GM19239 (cell line): ENCODE measurements around the gene SLC5A1.
A peak's percentile ranks its signal among the peaks of the same experiment; 100 is the strongest.

ENCODE experiments used
- DNase-seq: peaks from one replicate; pipeline ENCODE4 v3.0.0; 2011; ENCODE audit warnings: low spot score; ENCODE audit not compliant: insufficient read length
- FAIRE-seq: peaks from 2 replicates; lab custom pipeline; 2011; peaks lifted over from hg19 to GRCh38; lab: Jason Lieb, UNC

Gene SLC5A1

DNA sequence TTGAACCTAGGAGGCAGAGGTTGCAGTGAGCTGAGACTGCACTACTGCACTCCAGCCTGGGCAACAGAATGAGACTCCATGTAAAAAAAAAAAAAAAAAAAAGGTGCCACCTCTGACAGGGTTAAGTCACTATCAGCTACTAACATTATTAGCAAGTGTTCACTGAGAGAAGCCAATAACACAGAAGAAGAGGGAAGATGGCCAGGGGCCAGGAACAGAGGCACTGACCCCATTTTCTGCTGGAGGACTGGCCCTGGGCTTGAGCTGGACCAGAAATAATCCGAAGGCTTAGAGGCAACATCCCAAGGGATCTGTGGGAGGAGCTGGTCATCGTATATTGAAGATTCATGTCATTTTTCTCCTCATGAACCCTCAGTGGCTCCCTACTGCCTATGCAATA lies 5.0 kb downstream of the SLC5A1 start:
- FAIRE-seq (no peak), DNase-seq (no peak)

DNA sequence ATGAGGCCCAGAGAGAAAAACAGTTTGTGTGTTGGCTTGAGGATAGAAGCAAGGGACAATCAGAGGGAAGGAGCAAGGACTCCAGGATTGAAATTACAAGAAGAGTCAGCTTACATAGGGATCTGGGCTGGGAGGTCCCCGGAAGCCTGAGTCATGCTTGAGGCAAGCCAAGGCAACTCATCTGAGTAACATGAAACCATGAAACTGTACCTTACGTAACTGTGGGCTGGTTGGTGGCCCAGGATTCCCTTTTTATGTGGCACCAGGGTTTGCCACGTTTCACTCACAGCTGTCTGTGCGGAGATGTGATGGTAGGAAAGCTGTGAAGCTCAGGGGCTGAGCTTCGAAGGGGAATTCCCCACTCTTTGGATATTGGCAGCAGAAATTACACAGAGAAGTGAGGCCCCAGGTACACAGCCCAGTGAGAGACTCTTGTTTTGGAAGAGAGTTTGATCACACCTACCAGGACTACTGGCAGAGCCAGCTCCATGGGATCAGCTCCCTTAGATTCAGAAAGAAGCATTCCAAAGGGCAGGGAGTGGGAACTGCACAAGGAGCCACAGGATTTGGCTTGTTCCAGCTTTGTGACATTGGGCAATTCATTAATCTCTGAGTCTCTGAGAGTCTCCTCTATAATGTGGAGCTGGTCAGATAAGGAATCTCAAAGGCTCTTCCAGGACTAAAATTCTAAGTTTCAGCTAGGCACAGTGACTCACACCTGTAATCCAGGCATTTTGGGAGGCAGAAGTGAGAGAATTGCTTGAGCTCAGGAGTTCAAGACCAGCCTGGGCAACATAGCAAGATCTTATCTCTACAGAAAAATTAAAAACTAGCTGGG lies 7.8 kb downstream of the SLC5A1 start:
- DNase-seq (no peak), FAIRE-seq (no peak)

DNA sequence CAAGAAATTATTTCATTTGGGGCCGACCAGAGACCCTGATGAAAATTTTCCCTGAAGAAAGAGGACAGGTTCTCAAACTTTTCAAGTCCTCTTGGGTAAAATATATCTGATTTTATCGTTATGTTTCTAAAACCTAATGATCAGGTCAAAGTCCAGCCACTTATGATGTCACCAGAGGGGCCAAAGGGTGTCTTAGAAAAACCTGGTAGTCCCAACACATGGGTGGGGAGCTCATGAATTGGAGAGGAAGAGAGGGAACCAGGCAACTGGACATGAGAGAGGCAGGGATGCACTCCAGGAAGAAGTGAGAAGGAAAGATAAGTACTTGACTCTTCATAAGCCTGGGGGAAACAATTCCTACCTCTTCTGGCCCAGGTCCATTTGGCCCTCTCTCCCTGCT lies 9.2 kb downstream of the SLC5A1 start:
- DNase-seq (no peak), FAIRE-seq (no peak)

DNA sequence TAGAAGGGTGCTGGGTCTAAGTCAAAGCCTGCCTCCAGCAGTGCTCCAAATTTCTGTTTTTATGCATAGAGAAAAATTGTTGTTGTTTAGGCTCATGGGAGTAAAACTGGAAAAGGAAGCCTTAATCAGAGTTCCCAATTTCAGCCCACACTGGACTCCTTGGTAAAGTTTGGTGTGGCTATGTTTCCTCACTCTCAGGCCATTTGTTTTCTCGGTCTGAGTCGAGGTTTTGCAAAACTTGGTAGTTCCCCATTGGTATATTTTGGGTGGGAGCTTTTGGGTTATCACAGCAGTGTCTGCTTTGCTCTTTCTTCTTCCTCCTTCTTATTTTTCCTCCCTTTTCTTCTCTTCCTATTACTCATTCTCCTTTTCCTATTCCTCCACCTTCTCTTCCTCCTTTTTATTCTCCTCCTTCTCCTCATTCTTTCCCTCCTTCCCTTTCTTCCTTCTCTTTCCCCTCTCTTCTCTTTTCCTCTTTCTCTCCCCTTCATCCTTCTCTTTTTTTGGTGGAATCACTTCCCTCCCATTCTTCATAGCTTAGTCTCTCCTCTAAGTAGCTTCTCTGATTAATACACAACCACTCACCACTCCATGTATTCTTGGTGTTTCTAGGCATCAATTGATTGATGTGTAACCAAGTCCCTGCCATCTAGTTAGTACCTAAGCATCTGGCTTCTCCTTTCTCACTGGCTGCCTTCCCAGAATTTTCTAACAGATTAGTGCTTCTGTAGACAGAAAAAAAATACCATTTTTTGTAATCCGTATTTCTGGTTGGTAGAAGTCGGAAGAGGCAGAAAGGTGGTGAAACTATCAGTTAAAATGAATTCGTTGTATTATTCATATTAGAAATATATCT lies 10.1 kb downstream of the SLC5A1 start:
- no peak for DNase-seq
- FAIRE-seq: no peak

DNA sequence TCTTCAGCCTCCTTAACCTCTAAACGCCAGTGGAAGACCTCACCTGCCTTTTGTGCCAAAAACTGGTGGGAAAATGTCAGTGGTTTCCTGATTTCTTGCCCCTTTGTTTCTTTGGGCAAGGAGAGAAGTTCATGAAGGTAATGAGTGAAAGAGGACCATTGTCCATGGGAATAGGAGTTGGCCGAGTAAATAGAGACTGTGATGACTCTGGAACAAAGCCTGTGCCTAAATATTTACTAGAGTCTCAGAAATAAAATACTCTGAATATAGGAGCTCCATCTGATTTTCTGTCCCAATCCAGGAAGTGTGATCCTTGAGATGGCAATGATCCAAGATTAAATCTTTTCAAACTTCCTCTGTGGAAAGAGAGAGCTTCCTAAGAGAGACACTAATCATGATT lies 12.0 kb downstream of the SLC5A1 start:
- FAIRE-seq: no peak
- no peak for DNase-seq

DNA sequence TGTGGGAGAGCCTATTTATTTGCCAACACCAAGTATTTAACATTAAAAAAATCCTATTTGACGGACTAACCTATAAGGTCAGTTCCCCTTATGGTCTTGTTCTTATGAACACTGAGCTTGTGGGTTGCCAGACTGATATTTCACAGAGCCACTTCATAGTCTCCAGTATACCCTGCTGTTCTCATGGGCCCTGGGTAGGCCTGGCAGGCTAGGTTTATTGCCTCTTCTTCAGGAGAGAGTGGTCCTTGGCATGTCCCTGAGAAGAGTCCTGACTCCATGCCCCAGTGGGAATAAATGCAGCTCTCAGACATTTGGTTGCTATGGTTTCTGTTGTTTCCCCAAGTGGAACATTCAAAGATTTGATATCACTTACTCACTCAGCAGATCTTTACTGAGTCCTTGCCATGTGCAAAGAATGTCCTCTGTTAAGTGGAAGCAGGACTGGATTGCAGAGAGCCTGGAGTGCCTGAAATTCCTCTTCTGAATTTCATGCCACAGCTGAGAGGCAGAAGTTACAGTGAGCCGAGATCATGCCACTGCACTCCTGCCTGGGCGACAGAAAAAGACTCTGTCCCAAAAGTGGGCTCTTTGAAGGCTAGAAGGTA lies 15.7 kb downstream of the SLC5A1 start:
- no peak for FAIRE-seq
- DNase-seq: no peak

DNA sequence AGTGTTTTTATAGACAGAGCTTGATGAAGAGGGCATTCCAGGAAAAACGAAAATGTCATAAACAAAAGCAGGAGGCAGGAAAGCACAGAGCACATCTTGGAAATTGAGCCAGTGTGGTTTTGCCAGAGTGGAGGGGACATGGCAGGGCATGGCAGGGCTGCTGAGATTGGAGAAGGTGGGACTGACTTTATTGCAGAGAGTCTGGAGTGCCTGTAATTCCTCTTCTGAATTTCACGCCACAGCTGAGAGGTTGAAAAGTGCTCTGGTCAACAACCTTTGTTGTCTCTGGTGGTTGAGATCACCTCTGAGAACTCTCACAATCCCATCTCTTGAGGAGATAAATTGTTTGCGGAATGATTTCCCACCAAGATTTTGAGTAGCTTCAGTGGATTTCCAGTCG lies 16.4 kb downstream of the SLC5A1 start:
- FAIRE-seq (no peak), DNase-seq (no peak)

DNA sequence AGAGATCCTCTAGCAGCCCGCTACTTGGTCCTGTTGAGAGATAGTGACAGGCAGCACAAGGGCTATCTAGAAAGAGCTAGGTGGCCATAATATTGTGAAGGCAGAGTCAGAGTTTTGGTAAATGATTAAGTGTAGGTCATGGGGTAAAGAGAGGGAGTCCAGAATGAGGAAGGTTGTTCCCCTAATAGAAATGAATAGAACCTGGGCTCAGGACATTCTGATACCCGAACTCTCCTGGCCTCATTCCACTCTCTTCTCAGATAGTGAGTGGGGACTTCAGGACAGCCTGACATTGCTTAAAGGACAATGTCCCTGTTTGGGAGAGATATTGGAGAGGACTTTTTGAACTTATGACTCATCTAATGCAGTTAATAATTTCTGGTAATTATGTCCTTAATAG lies 20.6 kb downstream of the SLC5A1 start:
- FAIRE-seq (no peak), DNase-seq (no peak)

DNA sequence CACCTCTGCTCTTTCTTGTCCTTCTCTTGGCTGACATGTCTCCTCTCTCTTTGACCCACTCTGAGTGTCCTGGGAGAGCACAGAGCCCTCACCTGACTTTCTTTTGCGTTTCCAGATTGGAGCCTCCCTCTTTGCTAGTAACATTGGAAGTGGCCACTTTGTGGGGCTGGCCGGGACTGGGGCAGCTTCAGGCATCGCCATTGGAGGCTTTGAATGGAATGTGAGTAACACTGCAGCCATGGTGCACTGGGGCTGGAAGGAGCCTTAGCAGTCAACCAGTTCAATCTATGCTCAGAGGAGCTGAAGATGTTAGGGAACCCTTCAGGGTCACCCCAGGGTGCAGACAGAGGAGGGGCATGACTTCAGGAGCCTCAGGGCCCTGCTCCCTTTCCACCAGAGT lies 23.8 kb downstream of the SLC5A1 start:
- FAIRE-seq: no peak

DNA sequence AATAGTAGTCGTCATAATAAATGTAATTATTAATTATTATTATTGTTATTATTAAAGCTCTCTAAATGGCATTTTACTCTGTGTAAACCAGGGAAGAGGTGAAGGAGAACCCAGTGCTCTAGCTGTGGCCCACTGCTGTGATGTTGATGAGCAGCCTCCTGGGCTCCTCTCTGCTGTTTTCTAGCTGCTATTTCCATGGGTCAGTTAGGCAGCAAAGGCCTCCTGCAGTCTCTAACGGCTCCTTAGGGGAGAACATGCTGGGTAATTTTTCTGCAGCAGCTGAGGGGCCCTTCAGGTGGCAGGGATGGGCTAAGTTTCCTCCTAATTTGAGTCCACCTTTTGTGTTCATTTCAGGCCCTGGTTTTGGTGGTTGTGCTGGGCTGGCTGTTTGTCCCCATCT lies 24.6 kb downstream of the SLC5A1 start:
- DNase-seq (no peak), FAIRE-seq (no peak)

More for the DNA sequence above, 23.8 kb downstream of the SLC5A1 start:
- DNase-seq: no peak

DNA sequence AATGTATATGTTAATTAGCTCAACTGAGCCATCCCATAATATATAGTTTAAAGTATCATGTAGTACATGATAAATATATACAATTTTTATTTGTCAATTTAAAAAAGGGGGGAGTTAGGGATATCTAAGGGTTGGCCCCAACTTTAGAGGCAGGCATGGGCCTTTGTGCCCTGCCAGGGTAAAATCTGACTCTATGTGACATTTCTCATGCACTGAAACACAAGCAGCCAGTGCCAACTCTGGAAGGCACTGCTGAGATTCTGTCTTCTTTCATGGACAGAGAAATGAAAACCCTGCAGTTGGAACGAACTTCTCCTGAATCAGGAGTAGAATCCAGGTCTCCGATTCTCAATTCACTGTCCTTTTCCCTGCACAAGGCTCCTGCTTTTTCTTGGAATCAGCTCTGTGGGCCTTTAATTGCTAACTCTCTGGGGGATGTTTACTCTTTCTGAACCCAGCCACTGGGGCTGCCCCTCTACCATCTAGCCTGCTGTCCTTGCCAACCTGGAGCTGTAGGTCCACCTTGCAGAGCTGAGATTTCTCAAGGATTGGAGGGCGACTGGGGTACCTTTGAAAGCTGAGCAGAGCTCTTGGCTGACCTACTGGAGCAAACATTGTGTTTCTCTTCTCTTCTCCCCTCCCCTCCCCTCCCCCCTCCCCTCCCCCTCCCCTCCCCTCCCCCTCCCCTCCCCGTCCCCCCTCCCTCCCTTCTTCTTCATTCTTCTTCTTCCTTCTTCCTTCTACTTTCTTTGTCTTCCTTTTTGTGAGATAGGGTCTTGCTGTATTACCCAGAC lies 26.7 kb downstream of the SLC5A1 start:
- DNase-seq (no peak), FAIRE-seq (no peak)

DNA sequence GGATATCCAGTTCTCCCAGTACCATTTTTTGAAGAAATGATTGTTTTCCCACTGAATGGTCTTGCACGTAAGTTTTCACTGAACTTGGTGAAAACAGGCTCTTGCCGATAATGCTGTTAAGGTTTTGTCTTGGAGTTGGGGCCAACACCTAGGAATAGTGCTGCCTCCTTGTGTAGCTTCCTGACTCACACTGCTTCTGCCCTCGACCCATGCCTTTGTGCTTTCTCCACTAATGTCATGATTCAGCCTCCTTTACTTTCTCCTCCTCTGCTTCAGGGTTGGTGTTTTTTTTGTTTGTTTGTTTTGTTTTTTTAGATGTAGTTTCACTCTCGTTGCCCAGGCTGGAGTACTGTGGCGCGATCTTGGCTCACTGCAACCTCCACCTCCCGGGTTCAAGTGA lies 30.2 kb downstream of the SLC5A1 start:
- no peak for DNase-seq
- no peak for FAIRE-seq

DNA sequence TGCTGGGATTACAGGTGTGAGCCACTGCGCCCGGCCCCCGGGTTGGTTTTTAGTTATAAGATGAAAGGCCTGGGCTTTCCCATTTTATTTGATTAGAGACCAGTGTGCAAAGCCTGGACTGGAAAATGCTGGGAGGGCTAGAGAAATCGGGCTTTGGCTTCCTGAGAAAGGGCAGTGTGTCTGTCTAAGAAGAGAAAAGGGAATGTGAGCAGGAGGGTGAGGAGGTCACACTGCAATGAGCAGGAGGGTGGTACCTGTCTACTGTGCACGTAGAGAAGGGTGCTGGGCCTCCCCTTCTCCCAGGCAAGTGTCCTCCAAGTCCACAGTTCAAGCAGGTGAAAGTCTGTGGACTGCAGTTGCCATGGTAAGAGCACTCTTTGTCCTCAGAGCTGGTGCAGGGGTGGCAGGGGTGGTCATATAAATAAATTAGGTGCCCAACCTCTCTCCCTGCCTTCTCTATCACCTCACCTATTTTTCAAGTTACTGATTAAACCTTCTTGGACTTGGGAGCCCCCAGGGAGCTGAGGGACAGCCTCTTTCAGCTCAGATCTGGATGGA lies 30.8 kb downstream of the SLC5A1 start:
- DNase-seq: no peak
- no peak for FAIRE-seq

DNA sequence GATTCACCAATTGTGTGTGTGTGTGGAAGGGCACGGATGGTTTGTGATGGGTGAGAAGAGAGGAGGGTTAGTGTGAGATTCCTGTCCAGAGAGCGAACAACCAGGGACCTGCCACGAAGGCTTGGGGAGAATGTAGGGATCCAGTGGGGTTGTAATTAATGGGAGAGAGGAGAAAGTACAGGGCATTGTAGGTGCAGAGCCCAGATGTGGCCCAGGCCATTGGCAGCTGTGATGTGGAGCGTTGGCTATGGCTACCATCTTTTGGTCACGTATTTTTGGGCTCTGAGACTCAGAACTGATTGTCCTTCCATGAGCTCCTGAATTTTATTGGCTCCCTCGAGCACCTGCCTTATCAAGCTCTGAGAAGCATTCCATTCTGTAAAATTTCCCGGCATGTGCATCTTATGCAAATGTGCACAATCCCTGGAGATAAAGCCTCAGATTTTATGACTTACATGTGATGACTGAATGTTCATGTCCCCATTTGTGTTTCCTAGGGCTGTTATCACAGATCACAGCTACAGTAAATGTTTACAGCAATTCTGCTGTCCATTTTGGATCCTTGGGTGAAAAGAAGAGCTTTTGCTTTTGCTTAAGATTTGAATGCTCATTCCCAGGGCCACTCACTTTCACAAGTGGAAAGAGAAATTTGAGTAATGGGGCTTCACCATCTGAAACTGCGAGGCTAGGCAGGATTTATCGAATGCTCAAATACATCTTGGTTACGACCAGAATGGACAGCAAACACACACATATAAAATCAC lies 33.1 kb downstream of the SLC5A1 start:
- DNase-seq: no peak
- FAIRE-seq: no peak

DNA sequence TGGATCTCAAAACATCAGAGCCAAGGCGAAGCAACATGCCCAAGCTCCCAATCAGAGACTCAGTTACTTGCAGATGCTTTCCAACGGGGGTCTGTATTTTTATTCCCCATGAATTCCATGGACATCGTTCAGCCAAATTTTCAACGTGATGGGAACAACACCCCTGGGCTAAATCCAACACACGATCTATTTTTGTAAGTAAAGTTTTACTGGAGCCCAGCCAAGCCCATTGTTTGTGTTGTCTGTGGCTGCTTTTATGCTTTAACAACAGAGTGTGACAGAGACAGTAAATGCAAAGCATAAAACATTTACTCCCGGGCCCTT lies 33.7 kb downstream of the SLC5A1 start:
- DNase-seq (no peak), FAIRE-seq (no peak)

DNA sequence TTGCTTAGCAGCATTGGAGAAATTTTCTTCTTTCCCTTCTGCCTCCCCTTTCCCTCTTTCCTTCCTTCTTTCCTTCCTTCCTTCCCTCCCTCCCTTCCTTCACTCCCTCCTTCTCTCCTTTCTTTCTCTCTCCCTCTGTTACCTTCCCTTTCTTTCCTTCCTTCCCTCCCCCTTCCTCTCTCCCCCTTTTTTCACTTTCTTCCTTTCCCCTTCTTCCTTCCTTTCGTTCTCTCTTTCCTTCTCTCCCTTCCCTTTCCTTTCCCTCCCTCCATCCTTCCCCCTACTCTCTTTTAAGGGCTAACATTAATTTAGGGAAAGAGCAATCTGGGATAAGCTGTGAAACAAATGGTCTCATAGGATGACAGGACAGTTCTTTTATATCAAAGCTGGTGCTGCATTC lies 34.1 kb downstream of the SLC5A1 start:
- FAIRE-seq (no peak), DNase-seq (no peak)

DNA sequence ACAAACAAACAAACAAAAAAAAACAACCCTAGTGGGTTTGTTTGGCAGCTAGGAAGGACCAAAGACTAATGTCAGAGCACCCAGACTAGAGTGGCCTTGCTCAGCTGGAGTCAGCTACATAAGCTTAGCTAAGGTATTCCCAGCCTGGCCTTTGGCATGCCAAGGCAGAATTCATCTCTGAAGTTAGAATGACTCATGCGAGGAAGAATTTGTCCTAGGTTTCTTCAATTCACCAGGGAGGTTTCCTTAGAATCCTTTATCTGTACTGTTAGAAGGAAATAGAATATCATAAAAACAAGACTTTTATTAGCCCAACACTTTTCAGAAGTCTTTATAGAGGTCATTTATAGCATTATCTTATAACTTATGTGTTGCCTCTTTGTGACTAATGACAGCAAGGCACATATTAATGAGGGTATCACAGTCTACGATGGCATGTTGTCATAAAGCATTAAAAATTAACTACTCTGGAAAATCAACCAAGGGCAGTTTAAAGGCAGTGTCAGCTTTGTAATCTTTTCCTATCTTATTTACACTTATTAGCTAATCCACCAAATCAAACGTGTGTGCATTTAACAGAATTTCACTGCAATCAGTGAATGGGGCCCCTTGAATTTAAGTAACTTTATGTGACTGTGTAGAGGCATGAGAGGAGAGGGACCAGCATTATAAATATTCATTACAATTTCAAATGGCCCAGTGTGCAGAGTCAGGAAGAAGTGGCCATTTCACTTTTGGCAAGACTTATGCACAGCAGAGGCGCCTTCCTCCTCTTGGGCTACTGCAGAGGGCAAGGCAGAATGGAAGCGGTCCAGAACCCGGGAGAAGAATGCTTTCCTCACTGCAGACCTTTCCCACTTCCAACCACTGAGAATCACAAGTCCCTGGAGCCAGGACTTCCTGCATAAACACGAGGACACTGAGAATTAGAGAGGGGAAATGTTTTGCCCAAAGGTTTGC lies 36.3 kb downstream of the SLC5A1 start:
- FAIRE-seq: no peak
- DNase-seq: no peak

DNA sequence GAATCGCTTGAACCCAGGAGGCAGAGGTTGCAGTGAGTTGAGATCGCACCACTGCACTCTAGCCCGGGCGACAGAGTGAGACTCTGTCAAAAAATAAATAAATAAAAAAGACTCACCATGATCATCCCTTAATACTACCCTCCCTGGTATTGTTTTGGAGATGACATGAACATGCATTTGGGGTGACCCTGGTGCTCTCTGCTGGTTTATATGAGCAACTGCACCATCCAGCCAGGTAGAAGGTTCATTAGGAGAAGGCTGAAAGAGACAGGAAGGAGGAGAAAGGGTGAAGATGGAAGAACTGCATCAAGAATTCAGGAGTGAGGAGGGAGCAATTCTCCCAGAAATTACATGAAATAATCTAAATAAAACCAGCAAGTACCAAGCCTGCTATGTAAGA lies 37.8 kb downstream of the SLC5A1 start:
- FAIRE-seq (peak; percentile 56), DNase-seq (peak; percentile 15)
